Nephron progenitor cell (in vitro differentiated cells): ENCODE results near the gene ACP4.
"Not testable (repeated sequence)": the region's sequence is repeated elsewhere in the genome, so short reads cannot be mapped to it uniquely, and the experiment has no call there.

Experiments
- DNase-seq: peaks from one replicate; pipeline ENCODE4 v3.0.0; 2021
- H3K27ac Mint-ChIP-seq: 2 replicates; pipeline ENCODE4 v1.8.0; 2021; ENCODE audit warnings: mild to moderate bottlenecking, moderate library complexity, mixed read lengths
- H3K27me3 Mint-ChIP-seq: 2 replicates; pipeline ENCODE4 v1.8.0; 2021; ENCODE audit warnings: mild to moderate bottlenecking, low read depth, mixed read lengths; ENCODE audit not compliant: poor library complexity
- H3K36me3 Mint-ChIP-seq: 2 replicates; pipeline ENCODE4 v1.8.0; 2021; ENCODE audit warnings: low read depth, mixed read lengths
- H3K4me1 Mint-ChIP-seq: 2 replicates; pipeline ENCODE4 v1.8.0; 2021; ENCODE audit warnings: mixed read lengths
- H3K4me3 Mint-ChIP-seq: 2 replicates; pipeline ENCODE4 v1.8.0; 2021; ENCODE audit warnings: mild to moderate bottlenecking, moderate library complexity, mixed read lengths
- H3K9me3 Mint-ChIP-seq: 2 replicates; pipeline ENCODE4 v1.8.0; 2021; ENCODE audit warnings: mild to moderate bottlenecking, moderate library complexity, mixed read lengths
- CTCF ChIP-seq: fragments of 200-600 bp; sonication (generic); IDR thresholded peaks from 2 replicates; pipeline ENCODE4 v1.5.0; 2021; ENCODE audit warnings: antibody characterized with exemption

Gene ACP4

GRCh38 chr19:50768277-50768676 lies 21.9 kb upstream of the ACP4 start:
- Mint-ChIP-seq H3K27me3 (peaks cover 30% of the 10 kb centered on the region), H3K4me3 (no peak overlapping the region), H3K9me3 (no peaks in the 10 kb centered on the region), H3K4me1 (no peaks in the 10 kb centered on the region), H3K36me3 (no peaks in the 10 kb centered on the region), H3K27ac (no peak overlapping the region)
- DNase-seq, result no peak
- TF ChIP-seq CTCF, result no peak

GRCh38 chr19:50770164-50770563 lies 20.1 kb upstream of the ACP4 start, which contains the start of gene GPR32:
TSS of gene GPR32 (plus strand) at chr19:50770464. CDS start at chr19:50770601, 137 bp downstream.
- H3K27me3 Mint-ChIP-seq, result peaks cover 37% of the 10 kb centered on the region
- not testable (repeated sequence) for H3K36me3 Mint-ChIP-seq, H3K4me1 Mint-ChIP-seq, H3K27ac Mint-ChIP-seq, H3K4me3 Mint-ChIP-seq, DNase-seq, H3K9me3 Mint-ChIP-seq

- no peak overlapping the region for H3K4me3 Mint-ChIP-seq
- no peaks in the 10 kb centered on the region for H3K36me3 Mint-ChIP-seq
- DNase-seq, result no peak
- no peaks in the 10 kb centered on the region for H3K4me1 Mint-ChIP-seq
- H3K27me3 Mint-ChIP-seq, result peaks cover 44% of the 10 kb centered on the region
- H3K27ac Mint-ChIP-seq, result no peak overlapping the region
- no peaks in the 10 kb centered on the region for H3K9me3 Mint-ChIP-seq
- TF ChIP-seq CTCF, result no peak
These were observed 19.3 kb upstream of the ACP4 start for GRCh38 chr19:50770888-50771287.

- TF ChIP-seq CTCF, result no peak
- H3K36me3 Mint-ChIP-seq, result no peaks in the 10 kb centered on the region
- no peak overlapping the region for H3K4me3 Mint-ChIP-seq
- no peak overlapping the region for H3K27ac Mint-ChIP-seq
- peaks cover 9% of the 10 kb centered on the region for H3K9me3 Mint-ChIP-seq
- no peaks in the 10 kb centered on the region for H3K4me1 Mint-ChIP-seq
- no peak for DNase-seq
- H3K27me3 Mint-ChIP-seq, result peaks cover 54% of the 10 kb centered on the region
These were observed 17.7 kb upstream of the ACP4 start for GRCh38 chr19:50772476-50772875.

GRCh38 chr19:50772912-50773311 lies 17.3 kb upstream of the ACP4 start:
- peaks cover 13% of the 10 kb centered on the region for H3K9me3 Mint-ChIP-seq
- not testable (repeated sequence) for H3K4me3 Mint-ChIP-seq, H3K27ac Mint-ChIP-seq, H3K4me1 Mint-ChIP-seq, H3K36me3 Mint-ChIP-seq, DNase-seq
- peaks cover 56% of the 10 kb centered on the region for H3K27me3 Mint-ChIP-seq

GRCh38 chr19:50773454-50773853 lies 16.8 kb upstream of the ACP4 start:
- H3K4me3 Mint-ChIP-seq, DNase-seq, H3K36me3 Mint-ChIP-seq, H3K4me1 Mint-ChIP-seq, H3K27ac Mint-ChIP-seq: not testable (repeated sequence)
- Mint-ChIP-seq H3K27me3 (peaks cover 56% of the 10 kb centered on the region), H3K9me3 (peaks cover 15% of the 10 kb centered on the region)

GRCh38 chr19:50776131-50776530 lies 14.1 kb upstream of the ACP4 start:
- no peak overlapping the region for H3K27ac Mint-ChIP-seq
- DNase-seq, result no peak
- TF ChIP-seq CTCF, result no peak
- no peaks in the 10 kb centered on the region for H3K36me3 Mint-ChIP-seq
- H3K4me1 Mint-ChIP-seq, result peaks cover 31% of the 10 kb centered on the region
- H3K4me3 Mint-ChIP-seq, result no peak overlapping the region
- H3K27me3 Mint-ChIP-seq, result peaks cover 80% of the 10 kb centered on the region
- H3K9me3 Mint-ChIP-seq, result peaks cover 23% of the 10 kb centered on the region
